ACHN (cell line): ENCODE results near the gene EMC9.

Experiments used
- DNase-seq: peaks from one replicate; pipeline ENCODE4 v3.0.0-alpha.2; 2015
- in situ Hi-C: cut with HindIII; loops from 2 replicates; pipeline ENCODE4 v1.10.0; 2017; ENCODE audit warnings: low sequenced_read_pairs, low pct_ligation_motif_present, low pct_unique_long_range_greater_than_20kb

Gene EMC9

DNA sequence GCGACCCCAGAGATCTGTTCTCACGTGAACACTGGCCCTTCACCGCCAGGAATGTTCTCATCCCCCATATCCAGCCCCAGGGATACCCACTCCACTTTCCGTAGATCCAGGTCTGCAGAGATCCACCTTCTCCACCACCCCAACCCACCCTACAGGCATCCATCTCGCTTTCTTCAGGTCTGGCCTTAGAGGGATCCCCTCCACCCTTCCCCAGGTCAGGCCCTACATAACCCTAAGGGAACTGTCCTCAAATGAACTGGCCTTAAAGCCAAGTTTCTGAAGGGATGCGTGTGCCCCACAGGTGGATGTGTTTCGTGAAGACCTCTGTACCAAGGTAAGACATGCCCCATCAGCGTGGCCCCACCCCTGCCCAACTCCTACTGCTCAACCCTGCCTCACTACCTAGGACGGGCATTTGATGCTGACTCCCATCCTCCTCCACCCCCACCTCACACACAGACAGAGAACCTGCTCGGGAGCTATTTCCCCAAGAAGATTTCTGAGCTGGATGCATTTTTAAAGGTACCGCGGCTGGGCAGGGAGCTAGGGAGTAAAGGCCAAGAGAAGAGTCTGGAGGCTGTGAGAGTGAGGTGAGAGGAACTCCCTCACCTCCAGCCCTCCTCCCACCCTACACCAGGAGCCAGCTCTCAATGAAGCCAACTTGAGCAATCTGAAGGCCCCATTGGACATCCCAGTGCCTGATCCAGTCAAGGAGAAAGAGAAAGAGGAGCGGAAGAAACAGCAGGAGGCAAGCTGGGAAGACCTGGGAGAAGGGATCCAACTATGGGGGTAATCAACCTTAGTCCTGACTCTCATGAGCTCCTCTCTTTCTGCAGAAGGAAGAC, 4.5 kb downstream of the EMC9 start:
- DNase-seq: no peak
- in situ Hi-C loops: no loop called here

DNA sequence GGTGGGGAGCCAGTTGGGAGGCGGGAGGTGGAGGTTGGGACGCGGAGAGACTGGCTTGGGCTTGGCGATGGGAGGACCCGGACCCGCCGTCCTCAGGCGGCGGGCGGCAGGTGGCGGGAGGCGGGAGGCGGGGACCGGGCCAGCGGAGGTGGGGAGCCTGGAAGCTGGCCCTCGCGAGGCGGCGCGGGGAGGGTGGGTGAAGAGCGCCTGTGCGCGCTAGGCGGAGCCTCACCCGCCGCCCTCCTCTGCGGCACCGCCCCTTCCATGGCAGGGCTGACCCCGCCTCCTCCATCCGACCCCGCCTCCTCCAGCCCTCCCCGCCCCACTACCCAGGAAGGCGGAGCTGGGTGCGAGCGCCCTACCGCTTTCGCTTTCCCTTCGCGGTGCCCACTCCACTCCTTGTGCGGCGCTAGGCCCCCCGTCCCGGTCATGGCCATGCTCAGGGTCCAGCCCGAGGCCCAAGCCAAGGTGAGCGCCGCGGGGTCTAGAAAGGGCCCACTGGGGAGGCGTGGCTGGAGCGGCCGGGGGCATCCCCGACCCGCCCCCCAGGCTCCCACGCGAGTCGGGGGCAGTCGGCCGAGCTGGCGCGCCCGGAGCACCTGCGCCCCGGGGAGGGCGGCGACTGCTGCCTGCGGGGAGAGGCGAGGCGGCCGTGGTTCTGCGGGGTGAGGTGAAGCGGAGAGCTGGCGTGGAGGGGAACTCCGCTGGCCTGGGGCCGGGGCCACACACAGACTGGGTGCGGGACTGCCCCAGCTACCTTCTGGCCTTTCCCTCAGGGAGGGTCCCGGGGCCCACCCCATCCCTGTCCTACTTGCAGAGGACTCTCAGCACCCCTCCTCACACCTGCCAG, 5.3 kb downstream of the EMC9 start, which contains the start of gene PSME1:
Gene PSME1, plus strand, starts transcription at position 361 of the 850 bp plus-strand sequence. Its CDS starts 69 bp downstream, at position 430.
- in situ Hi-C loops: no loop called here
- DNase-seq: peak; percentile 86

DNA sequence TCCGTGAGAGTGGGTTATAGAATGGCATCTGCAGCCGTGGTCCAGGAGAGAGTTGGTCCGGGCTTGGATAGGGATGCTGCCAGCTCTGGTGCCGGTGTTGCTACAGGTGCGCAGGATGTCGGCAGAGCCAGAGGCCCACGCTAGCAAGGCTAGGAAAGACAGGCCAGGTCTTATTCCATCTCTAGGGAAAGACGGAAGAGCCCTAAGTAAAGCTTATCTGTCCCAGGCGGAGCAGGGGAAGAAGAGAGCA, 5.9 kb downstream of the EMC9 start:
- DNase-seq: no peak
- in situ Hi-C loops: no loop called here

DNA sequence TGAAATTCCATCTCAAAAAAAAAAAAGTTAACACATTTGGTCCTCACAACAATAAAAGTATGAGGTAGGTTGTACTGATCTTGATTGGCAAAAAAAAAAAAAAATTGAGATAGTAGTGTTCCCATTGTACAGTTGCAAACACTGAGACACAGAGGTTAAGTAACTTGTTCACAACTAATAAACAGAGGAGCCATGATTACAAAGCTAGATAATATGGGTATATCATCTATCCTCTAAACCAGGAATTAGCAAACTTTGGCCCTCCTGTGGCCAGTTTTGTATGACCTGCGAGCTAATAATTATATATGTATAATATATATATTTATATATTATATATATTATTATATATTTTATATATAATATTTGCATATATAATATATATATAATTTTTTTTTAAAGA, 7.7 kb downstream of the EMC9 start:
- in situ Hi-C loops: no loop called here
- no peak for DNase-seq

DNA sequence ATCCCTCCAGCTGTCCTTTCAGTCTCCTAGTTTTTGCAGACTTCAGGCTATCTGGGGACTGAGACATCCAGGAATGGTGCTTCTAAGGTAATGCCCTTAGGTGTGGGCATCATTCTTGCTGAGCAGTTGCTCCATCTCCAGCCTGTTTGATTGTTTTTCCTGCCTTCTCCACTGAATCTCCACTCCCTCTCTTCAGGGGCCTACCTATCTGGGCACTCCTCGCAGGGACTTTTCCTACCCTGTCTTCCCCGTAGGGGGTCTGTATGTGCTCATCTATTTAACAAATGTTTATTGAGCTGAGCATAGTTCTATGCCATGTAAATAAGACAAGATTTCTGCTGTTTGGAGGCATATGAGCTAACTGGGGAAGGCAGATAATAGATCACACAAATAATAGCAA, 8.4 kb downstream of the EMC9 start:
- in situ Hi-C loops: no loop called here
- no peak for DNase-seq

DNA sequence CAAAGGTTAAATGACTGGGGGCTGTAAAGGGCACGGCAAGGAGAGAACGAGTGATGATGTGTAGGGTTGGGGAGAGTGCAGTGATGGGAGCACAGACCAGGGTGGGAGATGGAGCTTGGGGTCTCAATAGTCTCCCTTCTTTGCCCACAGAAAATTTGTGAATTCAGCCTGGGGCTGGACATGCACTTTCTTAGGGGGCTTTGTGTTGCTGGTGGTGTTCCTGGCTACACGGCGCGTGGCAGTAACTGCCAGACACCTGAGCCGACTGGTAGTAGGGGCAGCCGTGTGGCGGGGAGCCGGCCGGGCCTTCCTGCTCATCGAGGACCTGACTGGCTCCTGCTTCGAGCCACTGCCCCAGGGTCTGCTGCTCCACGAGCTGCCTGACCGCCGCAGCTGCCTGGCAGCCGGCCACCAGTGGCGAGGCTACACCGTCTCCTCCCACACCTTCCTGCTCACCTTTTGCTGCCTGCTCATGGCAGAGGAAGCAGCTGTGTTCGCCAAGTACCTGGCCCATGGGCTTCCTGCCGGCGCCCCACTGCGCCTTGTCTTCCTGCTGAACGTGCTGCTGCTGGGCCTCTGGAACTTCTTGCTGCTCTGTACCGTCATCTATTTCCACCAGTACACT, 9.2 kb downstream of the EMC9 start:
- DNase-seq: no peak
- in situ Hi-C loops: no loop called here

DNA sequence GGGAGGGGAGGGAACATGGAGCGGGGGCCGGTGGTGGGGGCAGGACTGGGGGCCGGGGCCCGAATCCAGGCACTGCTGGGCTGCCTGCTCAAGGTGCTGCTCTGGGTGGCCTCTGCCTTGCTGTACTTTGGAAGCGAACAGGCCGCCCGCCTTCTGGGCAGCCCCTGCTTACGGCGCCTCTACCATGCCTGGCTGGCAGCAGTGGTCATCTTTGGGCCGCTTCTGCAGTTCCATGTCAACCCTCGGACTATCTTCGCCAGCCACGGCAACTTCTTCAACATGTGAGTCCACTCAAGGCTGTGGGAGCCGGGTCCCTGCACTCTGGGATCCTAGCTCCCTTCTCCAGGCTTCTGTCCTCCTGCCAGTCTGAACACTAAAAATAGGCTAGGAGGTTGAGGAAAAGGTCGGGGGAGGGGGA, 9.8 kb downstream of the EMC9 start:
- in situ Hi-C loops: no loop called here
- no peak for DNase-seq

DNA sequence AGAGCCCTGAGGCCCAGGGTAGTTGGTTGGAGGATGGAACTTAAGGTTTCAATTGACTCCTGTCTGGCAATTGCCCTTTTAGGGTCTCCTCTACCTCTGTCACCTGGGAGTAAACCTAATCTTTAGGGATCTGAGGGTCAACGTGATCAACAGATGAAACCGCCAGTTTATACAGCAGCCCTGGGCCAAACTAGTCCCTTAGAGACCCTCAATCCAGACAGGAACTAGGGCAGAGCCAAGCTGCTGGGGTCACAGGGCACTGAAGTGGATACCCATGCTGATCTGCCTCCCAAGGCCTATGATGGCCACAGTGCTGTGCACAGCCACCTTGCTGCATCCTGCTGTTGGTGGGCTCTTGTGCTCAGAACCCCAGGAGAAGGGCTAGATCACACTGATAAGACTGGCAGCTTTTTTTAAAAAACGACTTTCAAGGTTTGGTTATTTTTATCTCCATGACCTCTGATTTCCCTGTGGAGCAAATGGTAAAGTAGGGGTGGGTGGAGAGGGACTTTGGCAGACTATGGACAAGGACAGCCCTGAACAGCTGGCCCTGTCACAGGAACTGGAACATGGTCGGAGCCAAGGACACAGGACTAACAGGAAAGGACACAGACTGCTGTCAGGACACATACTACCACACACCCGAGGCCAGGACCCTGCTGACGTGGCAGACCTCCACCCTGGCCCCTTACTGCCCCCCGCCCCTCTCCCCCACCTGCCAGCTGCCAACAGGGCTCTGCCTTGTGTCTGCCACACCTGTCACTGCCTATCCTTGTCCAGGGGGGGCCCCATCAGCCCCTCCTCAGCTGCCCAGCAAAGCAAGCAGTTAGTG, 10.5 kb downstream of the EMC9 start:
- in situ Hi-C loops: no loop called here
- DNase-seq: no peak

DNA sequence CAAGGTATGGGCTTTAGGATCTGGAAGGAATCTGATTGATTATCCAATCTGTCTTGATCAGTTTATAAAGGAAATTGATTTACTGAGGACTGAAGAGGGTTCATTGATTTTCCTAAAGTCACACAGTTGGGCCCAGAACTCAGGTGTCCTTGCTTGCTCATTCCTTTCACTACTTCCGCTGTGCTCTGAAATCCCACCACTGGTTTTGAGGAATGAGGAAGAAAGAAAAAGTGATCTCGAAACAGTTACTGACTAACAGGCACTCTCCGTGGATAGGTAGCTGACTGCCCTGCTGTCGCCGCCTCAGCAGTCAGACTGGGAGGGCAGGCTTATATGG, 11.0 kb downstream of the EMC9 start, which contains the start of gene FITM1:
Gene FITM1, plus strand, starts transcription at position 280 of the 337 bp plus-strand sequence. CDS start 905 bp downstream, outside the sequence.
- DNase-seq: no peak
- in situ Hi-C loops: no loop called here

DNA sequence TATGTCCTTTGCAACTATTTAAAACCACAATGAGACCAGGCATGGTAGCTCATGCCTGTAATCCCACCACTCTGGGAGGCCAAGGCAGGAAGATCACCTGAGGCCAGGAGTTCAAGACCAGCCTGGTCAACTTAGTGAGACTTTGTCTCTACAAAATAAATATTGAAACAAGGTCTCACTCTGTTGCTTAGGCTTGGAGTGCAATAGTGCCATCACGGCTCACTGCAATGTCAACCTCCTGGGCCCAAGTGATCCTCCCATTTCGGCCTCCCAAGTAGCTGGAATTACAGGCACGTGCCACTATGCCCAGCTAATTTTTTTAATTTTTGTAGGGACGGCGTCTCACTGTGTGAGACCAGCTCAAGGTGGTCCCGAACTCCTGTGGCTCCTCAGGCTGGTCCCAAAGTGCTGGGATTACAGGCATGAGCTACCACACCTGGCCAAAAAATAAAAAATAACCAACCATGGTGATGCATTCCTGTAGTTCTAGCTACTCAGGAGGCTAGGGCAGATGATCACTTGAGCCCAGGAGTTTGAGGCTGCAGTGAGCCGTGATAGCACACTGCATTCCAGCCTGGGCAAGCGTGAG, 11.9 kb downstream of the EMC9 start:
- in situ Hi-C loops: no loop called here
- DNase-seq: no peak

DNA sequence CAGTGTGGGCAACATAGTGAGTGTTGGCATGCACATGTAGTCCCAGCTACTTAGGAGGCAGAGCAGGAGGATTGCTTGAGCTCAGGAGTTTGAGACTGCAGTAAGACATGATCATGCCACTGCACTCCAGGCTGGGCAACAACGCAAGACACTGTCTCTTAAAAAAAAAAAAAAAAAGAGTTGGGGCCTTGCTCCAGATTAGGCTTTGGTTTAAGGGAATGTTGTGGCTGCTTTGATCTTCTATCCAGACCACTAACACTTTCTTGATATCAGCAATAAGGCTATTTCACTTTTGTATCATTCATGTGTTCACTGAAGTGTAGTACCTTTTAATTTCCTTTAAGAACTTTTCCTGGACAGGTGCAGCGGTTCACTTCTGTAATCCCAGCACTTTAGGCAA, 13.7 kb downstream of the EMC9 start:
- in situ Hi-C loops: no loop called here
- DNase-seq: no peak

DNA sequence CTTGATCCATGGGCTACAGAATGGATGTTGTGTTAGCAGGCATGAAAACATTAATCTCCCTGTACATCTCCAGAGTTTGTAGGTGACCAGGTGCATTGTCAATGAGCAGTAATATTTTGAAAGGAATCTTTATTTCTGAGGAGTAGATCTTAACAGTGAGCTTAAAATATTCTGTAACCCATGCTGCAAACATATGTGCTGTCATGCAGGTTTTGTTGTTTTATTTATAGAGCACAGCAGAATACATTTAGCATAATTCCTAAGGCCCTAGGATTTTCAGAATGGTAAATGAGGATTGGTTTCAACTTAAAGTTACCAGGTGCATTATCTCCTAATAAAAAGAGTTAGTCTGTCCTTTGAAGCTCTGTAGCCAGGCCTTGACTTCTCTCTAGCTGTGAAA, 14.5 kb downstream of the EMC9 start:
- in situ Hi-C loops: no loop called here
- no peak for DNase-seq

DNA sequence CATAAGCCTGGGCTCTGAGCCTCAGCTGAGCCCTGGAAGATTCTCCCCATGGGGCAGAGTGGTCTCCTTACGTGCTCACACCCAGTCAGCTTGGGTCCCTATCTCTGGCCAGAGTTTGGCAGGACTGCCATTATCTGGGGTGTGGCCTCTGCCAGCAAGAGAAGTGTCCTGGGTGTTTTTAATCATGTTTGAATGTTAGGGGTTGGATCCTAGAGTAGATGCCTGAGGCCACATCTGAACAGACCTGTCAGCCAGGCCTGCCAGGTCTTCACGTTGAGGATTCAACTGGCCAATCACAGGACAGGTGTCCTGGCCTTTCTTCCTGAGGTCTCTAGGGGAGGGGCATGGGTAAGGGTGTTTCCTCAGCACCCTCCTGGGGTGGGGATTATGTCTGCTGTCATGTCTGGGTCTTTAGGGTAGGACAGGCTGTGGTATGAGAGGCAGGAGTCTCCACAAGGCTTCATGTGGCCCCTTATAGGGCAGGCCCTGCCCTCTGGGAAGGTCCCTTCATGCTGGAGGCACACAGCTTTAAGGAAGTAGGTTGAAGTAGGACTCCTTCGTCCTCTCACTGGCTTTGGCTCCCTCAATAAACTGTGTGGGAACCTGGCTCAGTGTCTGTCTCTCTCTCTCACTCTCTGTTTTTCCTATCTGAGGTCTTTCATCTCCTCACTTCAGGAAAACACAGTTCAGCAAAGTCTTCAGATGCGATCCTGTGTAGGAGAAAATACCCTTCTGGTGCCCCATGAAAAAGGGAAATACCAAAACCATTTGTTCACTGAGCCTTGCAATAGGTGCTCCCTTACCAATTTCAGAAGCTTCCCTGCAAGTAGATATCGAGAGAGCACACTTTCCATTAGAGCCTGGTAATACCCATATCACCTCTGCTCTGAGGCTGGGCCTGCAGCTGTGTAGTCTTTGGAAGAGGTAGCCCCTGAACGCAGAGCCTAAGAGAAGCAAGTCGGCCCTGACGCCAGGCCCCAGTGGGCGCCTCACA, 17.7 kb downstream of the EMC9 start:
- no peak for DNase-seq
- in situ Hi-C loops: no loop called here

DNA sequence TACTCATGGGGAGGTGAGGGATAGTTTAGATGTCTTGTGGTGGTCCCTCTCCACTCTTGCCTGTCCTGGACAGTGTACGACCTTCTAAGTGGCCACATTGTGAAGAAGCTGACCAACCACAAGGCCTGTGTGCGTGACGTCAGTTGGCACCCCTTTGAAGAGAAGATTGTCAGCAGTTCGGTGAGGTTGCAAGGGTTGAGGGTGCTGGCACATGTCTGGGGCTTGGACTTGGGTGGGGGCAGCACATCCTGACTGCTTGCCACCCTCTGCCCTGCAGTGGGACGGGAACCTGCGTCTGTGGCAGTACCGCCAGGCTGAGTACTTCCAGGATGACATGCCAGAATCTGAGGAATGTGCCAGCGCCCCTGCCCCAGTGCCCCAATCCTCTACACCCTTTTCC, 18.5 kb downstream of the EMC9 start:
- no peak for DNase-seq
- in situ Hi-C loops: no loop called here

DNA sequence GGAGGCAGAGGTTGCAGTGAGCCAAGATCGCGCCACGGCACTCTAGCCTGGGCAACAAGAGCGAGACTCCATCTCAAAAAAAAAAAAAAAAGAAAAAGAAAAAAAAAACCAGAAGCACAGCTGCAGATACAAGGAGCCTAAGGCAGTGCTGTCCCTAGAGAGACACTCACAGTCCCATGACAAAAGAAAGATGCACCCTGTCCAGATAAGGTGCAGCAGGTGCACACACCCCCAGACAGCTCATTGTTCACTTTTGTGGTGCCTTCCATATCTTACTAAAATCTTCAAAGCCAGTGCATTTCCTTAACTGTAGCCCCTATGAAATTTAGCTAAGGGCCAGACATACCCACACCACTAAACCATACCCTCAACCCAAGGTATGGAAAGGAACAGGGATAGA, 19.0 kb downstream of the EMC9 start:
- DNase-seq: no peak
- in situ Hi-C loops: no loop called here

DNA sequence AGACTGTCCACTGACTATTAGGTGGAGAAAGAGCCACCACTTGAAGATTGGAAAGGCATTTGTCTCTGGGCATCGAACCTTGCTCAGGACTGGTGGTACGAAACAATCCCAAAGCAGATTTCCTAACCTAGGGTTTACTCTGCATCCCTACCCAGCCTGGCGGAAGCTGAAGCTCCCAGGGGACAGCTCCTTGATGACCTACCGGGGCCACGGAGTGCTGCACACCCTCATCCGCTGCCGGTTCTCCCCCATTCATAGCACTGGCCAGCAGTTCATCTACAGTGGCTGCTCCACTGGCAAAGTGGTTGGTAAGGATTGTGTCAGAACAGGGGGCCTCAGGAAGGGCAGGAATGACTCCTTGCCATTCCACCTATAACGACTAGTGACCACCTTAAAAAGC, 20.2 kb downstream of the EMC9 start:
- DNase-seq: no peak
- in situ Hi-C loops: no loop called here

DNA sequence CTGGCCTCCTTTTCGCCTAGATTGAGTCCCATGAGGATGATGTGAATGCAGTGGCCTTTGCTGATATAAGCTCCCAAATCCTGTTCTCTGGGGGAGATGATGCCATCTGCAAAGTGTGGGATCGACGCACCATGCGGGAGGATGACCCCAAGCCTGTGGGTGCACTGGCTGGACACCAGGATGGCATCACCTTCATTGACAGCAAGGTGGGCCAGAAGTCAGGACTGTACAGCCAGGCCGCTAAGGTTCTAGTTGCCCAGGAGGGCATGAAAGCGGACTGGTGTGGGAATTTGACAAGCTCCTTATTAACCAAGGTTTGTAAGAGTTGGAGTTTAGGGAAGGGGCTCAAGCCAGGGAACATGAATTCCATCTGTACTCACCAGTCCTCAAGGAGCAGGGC, 21.7 kb downstream of the EMC9 start:
- in situ Hi-C loops: no loop called here

More for the DNA sequence above, 21.7 kb downstream of the EMC9 start:
- no peak for DNase-seq
